KMS-11 (cell line): ENCODE results near the gene FBXO8.

ENCODE experiments used
- H2AFZ ChIP-seq: fragments of 200-600 bp; sonication (generic); 2 replicates; pipeline ENCODE4 v1.6.1; 2016; ENCODE audit warnings: antibody characterized with exemption, mixed run types, low read depth
- H3K27ac ChIP-seq: fragments of 200-600 bp; sonication (generic); 2 replicates; pipeline ENCODE4 v1.6.1; 2016; ENCODE audit warnings: mild to moderate bottlenecking, mixed run types
- H3K27me3 ChIP-seq: fragments of 200-600 bp; sonication (generic); 2 replicates; pipeline ENCODE4 v1.6.1; 2017; ENCODE audit warnings: mild to moderate bottlenecking, low read depth, mixed run types, moderate library complexity; ENCODE audit not compliant: insufficient read depth
- H3K36me3 ChIP-seq: fragments of 200-600 bp; sonication (generic); 2 replicates; pipeline ENCODE4 v1.6.1; 2017; ENCODE audit warnings: mild to moderate bottlenecking, mixed run types; ENCODE audit not compliant: insufficient read depth
- H3K4me1 ChIP-seq: fragments of 200-600 bp; sonication (generic); 2 replicates; pipeline ENCODE4 v1.6.1; 2016; ENCODE audit warnings: mild to moderate bottlenecking, low read depth, mixed run types; ENCODE audit not compliant: poor library complexity, severe bottlenecking
- H3K4me2 ChIP-seq: fragments of 200-600 bp; sonication (generic); 2 replicates; pipeline ENCODE4 v1.7.0; 2016; ENCODE audit warnings: mild to moderate bottlenecking, mixed run types
- H3K4me3 ChIP-seq: fragments of 200-600 bp; sonication (generic); IDR thresholded peaks from 2 replicates; pipeline ENCODE4 v1.6.1; 2017; ENCODE audit warnings: low read depth, low read length, mixed read lengths; ENCODE audit not compliant: insufficient read depth
- H3K79me2 ChIP-seq: fragments of 200-600 bp; sonication (generic); 2 replicates; pipeline ENCODE4 v1.6.1; 2016; ENCODE audit warnings: low read depth, mixed run types; ENCODE audit not compliant: insufficient read depth
- H3K9ac ChIP-seq: fragments of 200-600 bp; sonication (generic); 2 replicates; pipeline ENCODE4 v1.6.1; 2016; ENCODE audit warnings: mild to moderate bottlenecking, mixed run types
- H4K20me1 ChIP-seq: fragments of 200-600 bp; sonication (generic); 2 replicates; pipeline ENCODE4 v1.6.1; 2016; ENCODE audit warnings: mild to moderate bottlenecking, mixed run types; ENCODE audit not compliant: insufficient read depth
- TF ChIP-seq, protein P1 (sequence below): fragments of 200-600 bp; sonication (generic); conservative IDR thresholded peaks from 2 replicates; pipeline ENCODE4 v1.6.1; 2017; ENCODE audit warnings: low read depth, mild to moderate bottlenecking, antibody characterized with exemption, low read length, moderate library complexity, mixed read lengths

FBXO8 gene

DNA sequence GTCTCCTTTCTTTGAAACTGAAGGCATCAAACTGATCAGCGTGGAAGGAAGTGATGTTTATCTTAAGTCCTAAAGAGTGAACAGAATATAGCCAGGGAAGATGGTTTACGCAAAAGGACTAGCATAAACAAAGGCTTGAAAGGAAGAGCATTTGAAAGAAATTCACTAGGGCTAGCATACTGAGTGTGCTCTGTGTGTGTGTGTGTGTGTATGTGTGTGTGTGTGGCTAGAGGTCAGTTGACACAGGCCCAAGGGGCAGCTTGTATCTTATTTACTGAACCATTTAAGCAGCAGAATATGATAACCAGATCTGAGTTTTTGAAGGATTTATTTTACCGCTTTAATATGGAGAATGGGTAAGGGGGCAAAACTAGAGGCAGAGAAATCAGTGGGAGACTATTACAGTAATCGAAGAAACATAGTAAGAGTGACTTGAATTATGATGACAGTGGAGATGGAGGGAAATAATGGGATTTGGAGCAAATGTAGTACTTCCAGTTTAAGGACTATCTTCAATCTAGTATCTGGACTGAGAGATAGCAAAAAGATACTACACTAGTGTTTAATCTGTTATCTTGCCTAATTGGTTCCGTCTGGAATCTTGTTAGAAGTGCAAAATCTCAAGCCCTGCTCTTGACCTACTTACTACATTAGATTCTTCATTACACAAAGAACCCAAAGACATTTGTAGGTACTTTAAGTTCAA, 37.2 kb upstream of the FBXO8 start:
- H3K4me1 ChIP-seq: no peaks in the 10 kb centered on the region
- H2AFZ ChIP-seq: no peak overlapping the region
- H4K20me1 ChIP-seq: no peaks in the 10 kb centered on the region
- H3K4me2 ChIP-seq: no peak overlapping the region
- H3K79me2 ChIP-seq: no peaks in the 10 kb centered on the region
- no peaks in the 10 kb centered on the region for H3K36me3 ChIP-seq
- H3K27me3 ChIP-seq: no peaks in the 10 kb centered on the region
- H3K9ac ChIP-seq: no peak overlapping the region
- TF ChIP-seq, protein P1, sequence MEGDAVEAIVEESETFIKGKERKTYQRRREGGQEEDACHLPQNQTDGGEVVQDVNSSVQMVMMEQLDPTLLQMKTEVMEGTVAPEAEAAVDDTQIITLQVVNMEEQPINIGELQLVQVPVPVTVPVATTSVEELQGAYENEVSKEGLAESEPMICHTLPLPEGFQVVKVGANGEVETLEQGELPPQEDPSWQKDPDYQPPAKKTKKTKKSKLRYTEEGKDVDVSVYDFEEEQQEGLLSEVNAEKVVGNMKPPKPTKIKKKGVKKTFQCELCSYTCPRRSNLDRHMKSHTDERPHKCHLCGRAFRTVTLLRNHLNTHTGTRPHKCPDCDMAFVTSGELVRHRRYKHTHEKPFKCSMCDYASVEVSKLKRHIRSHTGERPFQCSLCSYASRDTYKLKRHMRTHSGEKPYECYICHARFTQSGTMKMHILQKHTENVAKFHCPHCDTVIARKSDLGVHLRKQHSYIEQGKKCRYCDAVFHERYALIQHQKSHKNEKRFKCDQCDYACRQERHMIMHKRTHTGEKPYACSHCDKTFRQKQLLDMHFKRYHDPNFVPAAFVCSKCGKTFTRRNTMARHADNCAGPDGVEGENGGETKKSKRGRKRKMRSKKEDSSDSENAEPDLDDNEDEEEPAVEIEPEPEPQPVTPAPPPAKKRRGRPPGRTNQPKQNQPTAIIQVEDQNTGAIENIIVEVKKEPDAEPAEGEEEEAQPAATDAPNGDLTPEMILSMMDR: no peak
- no peak overlapping the region for H3K27ac ChIP-seq
- no peak overlapping the region for H3K4me3 ChIP-seq

DNA sequence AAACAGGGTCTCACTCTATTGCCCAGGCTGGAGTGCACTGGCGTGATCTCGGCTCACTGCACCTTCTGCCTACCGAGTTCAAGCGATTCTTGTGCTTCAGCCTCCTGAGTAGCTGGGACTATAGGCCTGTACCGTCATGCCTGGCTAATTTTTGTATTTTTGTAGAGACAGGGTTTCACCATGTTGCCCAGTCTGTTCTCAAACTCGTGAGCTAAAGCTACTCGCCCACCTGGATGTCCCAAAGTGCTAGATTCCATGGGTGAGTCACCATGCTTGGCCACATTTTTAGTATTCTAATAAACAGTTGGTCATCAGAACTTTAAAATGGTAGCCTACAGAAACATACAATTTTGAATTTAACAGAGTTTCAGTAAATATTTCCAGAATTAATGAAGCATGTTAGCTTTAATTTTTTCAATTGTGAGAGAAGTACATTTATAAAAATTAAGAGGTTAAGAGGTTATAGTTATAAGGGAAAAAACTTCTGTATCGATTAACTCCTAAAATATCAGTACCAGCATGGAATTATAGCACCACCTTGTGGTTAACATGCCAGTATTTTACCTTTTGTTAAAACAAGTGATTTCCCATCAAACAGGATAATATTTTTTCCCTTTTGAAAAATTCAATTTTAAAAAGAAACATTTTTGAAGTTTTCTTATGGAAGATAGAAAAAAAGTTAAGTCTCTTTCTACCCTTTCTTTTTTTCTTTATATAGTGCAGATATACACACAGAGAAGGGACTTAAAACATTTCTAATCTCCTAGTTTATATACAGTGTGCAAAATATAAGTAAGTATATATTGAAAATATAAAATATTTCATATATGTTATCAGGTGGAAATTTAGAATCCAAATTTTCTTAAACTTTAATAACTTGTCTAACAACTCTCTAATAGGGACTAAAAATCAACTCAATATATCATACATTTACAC, 35.6 kb upstream of the FBXO8 start:
- Histone ChIP-seq H3K79me2 (no peaks in the 10 kb centered on the region), H2AFZ (no peak overlapping the region), H3K27ac (no peak overlapping the region), H4K20me1 (no peaks in the 10 kb centered on the region), H3K4me1 (no peaks in the 10 kb centered on the region), H3K27me3 (no peaks in the 10 kb centered on the region), H3K9ac (no peak overlapping the region), H3K4me2 (no peak overlapping the region), H3K36me3 (no peaks in the 10 kb centered on the region), H3K4me3 (no peak overlapping the region)
- TF ChIP-seq, protein P1: peak; percentile 82

DNA sequence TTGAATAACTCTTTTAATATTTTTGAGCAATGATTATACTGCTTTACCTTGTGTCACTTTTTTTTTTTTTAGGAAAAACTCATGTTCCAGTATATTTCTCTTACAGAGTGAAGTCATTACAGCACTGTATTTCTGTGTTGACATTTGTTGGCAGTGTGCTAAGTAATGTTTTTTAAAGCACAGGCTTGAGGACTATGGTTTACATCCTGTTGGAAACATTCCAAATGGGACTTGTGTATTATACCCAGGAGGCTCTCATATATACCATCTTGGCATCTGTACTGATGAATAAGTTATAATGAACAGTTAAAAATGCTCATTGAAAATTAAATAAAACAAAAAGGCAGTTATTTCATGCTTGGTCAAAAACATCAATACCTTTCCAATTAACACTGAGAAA, 34.1 kb upstream of the FBXO8 start:
- Histone ChIP-seq H2AFZ (no peak overlapping the region), H3K4me3 (no peak overlapping the region), H3K4me2 (no peak overlapping the region), H3K27me3 (no peaks in the 10 kb centered on the region), H3K4me1 (no peaks in the 10 kb centered on the region), H3K9ac (no peak overlapping the region), H4K20me1 (no peaks in the 10 kb centered on the region), H3K36me3 (no peaks in the 10 kb centered on the region), H3K27ac (no peak overlapping the region), H3K79me2 (no peaks in the 10 kb centered on the region)
- TF ChIP-seq, protein P1: no peak

DNA sequence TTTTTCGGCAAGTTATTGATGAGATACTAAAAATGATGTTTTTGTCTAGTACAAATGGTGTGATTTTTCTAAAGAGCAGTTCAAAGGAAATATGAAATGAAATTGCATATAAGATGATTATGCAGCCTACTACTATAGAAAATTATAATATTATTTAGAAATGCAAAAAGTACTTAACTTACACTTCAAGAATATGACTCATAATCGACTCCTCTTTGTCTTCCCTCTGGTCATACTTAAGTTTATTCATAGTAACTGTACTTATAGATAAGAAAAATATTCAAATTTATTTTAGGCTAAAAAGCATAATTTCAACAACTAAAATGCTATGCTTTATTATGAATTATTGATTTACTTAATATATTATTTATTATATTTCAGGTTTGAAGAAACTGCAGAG, 33.5 kb upstream of the FBXO8 start:
- H2AFZ ChIP-seq: no peak overlapping the region
- no peak overlapping the region for H3K9ac ChIP-seq
- H3K36me3 ChIP-seq: no peaks in the 10 kb centered on the region
- H3K27ac ChIP-seq: no peak overlapping the region
- H3K4me1 ChIP-seq: no peaks in the 10 kb centered on the region
- no peaks in the 10 kb centered on the region for H3K27me3 ChIP-seq
- no peaks in the 10 kb centered on the region for H4K20me1 ChIP-seq
- H3K79me2 ChIP-seq: no peaks in the 10 kb centered on the region
- H3K4me2 ChIP-seq: no peak overlapping the region
- no peak overlapping the region for H3K4me3 ChIP-seq
- TF ChIP-seq, protein P1: no peak
